ENCODE measurements around the gene CLDND1. TPM values are rescaled to one million over a fixed set of nuclear protein-coding genes. Genes with fewer than 3 reads are reported as not detected.

CLDND1 gene
- total and polyA plus RNA-seq, 10 of the 15 experiments (the other 5 are each of a cell fraction or from before 2014, with no cell fraction given) = 97.8 to 225 (median 152) TPM

DNA sequence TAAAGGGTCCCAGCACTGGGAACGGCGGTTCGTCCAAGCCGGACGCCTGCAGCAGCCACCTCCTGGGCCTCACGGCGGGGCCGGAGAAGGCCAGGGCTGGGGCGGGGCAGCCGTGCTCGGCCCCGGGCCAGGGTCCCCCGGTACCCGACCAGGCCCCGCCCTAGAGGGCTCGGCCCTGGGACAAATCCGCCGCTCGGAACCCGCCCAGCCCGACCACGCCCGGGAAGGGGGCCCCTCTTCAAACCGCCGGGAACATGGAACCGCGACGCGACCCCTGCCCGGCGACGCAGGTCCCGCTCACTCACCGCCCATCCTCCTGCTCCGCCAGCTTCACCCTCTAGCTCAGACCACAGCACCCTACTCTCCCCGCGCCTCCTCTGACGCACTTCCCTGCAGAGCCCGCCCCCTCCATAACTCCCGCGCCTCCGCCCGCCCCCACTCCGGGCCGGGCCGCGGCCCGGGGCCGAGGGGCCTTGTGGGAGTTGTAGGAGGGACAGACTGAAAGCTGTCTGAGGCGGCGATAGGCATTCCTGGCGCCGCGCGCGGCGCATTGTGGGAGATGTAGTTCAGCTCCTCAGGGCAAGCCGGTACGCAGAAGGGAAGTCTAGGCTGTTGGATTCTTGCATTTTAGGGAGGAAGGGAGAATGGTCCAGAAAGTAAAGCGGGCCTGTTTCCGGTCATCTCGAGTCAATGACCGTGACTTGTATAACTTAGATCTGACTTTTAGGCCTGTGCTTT is at the start of gene CLDND1 (continued):
- TF ChIP-seq, protein P1, sequence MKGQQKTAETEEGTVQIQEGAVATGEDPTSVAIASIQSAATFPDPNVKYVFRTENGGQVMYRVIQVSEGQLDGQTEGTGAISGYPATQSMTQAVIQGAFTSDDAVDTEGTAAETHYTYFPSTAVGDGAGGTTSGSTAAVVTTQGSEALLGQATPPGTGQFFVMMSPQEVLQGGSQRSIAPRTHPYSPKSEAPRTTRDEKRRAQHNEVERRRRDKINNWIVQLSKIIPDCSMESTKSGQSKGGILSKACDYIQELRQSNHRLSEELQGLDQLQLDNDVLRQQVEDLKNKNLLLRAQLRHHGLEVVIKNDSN (IDR thresholded peaks at IDR 0.05; ENCODE audit: borderline replicate concordance, extremely low read length, insufficient read depth, low read depth, low read length) = no peak
- TF ChIP-seq SMARCA5 (IDR thresholded peaks at IDR 0.05) (peak; percentile 86; the same call in 1 of the 2 replicates), DPF2 (IDR thresholded peaks at IDR 0.05) (peak; percentile 91), SMAD5 (IDR thresholded peaks at IDR 0.05; ENCODE audit: low read depth) (peak; percentile 94; the same call in 1 of the 2 replicates)

DNA sequence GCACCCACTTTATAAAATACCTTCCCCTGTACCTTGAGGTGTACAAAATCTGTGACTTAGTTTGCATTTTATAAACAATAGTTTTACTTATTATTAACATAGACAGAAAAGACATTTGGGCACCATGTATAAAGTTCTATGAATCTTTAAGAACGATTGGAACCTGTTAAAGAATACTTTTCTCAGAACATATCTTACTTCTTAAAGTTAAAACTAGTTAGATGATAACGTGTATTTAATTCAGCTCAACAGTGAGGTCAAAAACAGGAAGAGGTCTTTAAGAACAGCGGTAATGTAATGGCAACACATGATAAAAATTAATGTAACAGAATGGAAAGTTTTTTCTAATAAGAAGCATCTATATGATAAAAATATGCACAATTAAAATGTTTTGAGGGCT is 45.7 kb upstream of the CLDND1 start:
- ATAC-seq = no peak
- Histone ChIP-seq H3K36me3 (ENCODE audit: control insufficient read depth in 2 of 2, insufficient read depth in 2 of 2, low read length in 1 of 2) (no peaks in the 10 kb centered on the region; a peak in 1 of 4 replicates), H3K4me3 (no peak overlapping the region), H3K9me3 (replicated peaks; ENCODE audit: control insufficient read depth, insufficient read depth, low read length) (no peaks in the 10 kb centered on the region; the same call in 2 of the 3 replicates), H4K20me1 (ENCODE audit: control insufficient read depth, insufficient read depth) (no peaks in the 10 kb centered on the region), H3K9ac (ENCODE audit: control insufficient read depth, insufficient read depth, low read length) (peak overlapping the region; percentile 58; the same call in 1 of the 2 replicates), H2AFZ (ENCODE audit: control insufficient read depth, low read depth, low read length) (peak overlapping the region; percentile 61), H3K79me2 (ENCODE audit: control insufficient read depth, insufficient read depth, low read length) (peaks cover 63% of the 10 kb centered on the region), H3K27me3 (replicated peaks in 1 of 2; ENCODE audit: control insufficient read depth in 2 of 2, insufficient read depth in 2 of 2, low read length in 1 of 2) (no peaks in the 10 kb centered on the region), H3K4me1 (ENCODE audit: control insufficient read depth, insufficient read depth, low read length) (peaks cover 40% of the 10 kb centered on the region), H3K4me2 (ENCODE audit: control insufficient read depth, insufficient read depth) (peak overlapping the region; percentile 11), H3K27ac (ENCODE audit: control insufficient read depth, insufficient read depth) (peak overlapping the region; percentile 100)
- DNase-seq (ENCODE audit: low read depth, low spot score) = no peak
- 65% methylated on average over 3 of the region's 3 CpGs for WGBS (ENCODE audit: insufficient coverage, insufficient replicate concordance, low lambda C conversion rate, missing lambda C conversion rate)
- intact Hi-C loops (cut with micrococcal nuclease; ENCODE audit: unreplicated experiment) (no loop called here), in situ Hi-C loops (cut with MboI) (no loop called here)
- SMC1A ChIA-PET (ENCODE audit: uncharacterized antibody, unreplicated experiment) = interaction anchor here (2.0 to 23.6 kb wide), 3 partner anchors 17 to 31 kb away, joined by 6 to 603 read pairs (median 230); partner anchors contain the start of gene GPR15
- no peak for TF ChIP-seq RB1 (IDR thresholded peaks at IDR 0.05; ENCODE audit: borderline replicate concordance)
- TF ChIP-seq MEF2B (IDR thresholded peaks at IDR 0.05; ENCODE audit: partially characterized antibody, poor library complexity, severe bottlenecking) = no peak
- TF ChIP-seq ZNF217 (IDR thresholded peaks at IDR 0.05) = no peak
- TF ChIP-seq, protein P2, sequence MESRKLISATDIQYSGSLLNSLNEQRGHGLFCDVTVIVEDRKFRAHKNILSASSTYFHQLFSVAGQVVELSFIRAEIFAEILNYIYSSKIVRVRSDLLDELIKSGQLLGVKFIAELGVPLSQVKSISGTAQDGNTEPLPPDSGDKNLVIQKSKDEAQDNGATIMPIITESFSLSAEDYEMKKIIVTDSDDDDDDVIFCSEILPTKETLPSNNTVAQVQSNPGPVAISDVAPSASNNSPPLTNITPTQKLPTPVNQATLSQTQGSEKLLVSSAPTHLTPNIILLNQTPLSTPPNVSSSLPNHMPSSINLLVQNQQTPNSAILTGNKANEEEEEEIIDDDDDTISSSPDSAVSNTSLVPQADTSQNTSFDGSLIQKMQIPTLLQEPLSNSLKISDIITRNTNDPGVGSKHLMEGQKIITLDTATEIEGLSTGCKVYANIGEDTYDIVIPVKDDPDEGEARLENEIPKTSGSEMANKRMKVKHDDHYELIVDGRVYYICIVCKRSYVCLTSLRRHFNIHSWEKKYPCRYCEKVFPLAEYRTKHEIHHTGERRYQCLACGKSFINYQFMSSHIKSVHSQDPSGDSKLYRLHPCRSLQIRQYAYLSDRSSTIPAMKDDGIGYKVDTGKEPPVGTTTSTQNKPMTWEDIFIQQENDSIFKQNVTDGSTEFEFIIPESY (IDR thresholded peaks at IDR 0.05) = 0 out of 2 replicates have a peak, but pooled peaks have one; percentile 12
- TF ChIP-seq SPI1 (IDR thresholded peaks at IDR 0.05; ENCODE audit: borderline replicate concordance, insufficient read depth, low read depth, low read length) = 0 out of 2 replicates have a peak, but pooled peaks have one; percentile 17
- TF ChIP-seq, protein P3, sequence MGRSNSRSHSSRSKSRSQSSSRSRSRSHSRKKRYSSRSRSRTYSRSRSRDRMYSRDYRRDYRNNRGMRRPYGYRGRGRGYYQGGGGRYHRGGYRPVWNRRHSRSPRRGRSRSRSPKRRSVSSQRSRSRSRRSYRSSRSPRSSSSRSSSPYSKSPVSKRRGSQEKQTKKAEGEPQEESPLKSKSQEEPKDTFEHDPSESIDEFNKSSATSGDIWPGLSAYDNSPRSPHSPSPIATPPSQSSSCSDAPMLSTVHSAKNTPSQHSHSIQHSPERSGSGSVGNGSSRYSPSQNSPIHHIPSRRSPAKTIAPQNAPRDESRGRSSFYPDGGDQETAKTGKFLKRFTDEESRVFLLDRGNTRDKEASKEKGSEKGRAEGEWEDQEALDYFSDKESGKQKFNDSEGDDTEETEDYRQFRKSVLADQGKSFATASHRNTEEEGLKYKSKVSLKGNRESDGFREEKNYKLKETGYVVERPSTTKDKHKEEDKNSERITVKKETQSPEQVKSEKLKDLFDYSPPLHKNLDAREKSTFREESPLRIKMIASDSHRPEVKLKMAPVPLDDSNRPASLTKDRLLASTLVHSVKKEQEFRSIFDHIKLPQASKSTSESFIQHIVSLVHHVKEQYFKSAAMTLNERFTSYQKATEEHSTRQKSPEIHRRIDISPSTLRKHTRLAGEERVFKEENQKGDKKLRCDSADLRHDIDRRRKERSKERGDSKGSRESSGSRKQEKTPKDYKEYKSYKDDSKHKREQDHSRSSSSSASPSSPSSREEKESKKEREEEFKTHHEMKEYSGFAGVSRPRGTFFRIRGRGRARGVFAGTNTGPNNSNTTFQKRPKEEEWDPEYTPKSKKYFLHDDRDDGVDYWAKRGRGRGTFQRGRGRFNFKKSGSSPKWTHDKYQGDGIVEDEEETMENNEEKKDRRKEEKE (IDR thresholded peaks at IDR 0.05) = no peak
- CTCF ChIA-PET = interaction anchor here (2.1 kb wide), 1 partner anchor 10 kb away, joined by 10 read pairs; no protein-coding TSS in a partner anchor
- BruUV-seq (replicated peaks) = no TSS peak
- FAIRE-seq = no peak
- RAD21 ChIA-PET (ENCODE audit: unreplicated experiment) = interaction anchor here (0.8 to 20.2 kb wide), 4 partner anchors 12 to 48 kb away, joined by 3 to 511 read pairs (median 30); partner anchors contain the start of gene GPR15
- POLR2A ChIA-PET = interaction anchor here (1.6 to 23.2 kb wide), 2 partner anchors 31 to 40 kb away, joined by 4 to 350 read pairs; partner anchors contain the start of gene GPR15
